CD4-positive, alpha-beta T cell treated with Interleukin-4 for 4 hours (primary cell): ENCODE measurements around the gene CEP68.

Experiments
- DNase-seq: peaks from one replicate; pipeline ENCODE4 v3.0.0-alpha.2; 2020

Gene CEP68

DNA sequence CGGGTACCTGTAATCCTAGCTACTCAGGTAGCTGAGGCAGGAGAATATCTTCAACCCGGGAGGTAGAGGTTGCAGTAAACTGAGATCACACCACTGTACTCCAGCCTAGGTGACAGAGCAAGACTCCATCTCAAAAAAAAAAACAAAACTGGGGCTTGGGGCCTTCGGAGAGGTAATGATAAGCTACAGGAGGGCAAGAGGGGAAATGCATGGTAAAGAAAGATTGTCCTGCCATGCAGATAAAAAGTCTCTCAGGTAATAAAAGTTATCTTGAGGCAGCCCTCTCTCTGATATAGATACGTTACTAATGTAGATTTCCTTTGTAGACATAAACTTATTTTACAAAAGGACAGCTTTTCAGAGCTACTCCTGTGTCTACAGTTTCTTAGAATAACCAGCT is 77.4 kb downstream of the CEP68 start:
- no peak for DNase-seq

GRCh38 chr2:65134158-65134557 is 77.9 kb downstream of the CEP68 start:
- DNase-seq, result no peak

GRCh38 chr2:65136253-65136652 is 80.0 kb downstream of the CEP68 start:
- no peak for DNase-seq
